Measurements from ENCODE around the gene GH1.

Gene GH1

DNA sequence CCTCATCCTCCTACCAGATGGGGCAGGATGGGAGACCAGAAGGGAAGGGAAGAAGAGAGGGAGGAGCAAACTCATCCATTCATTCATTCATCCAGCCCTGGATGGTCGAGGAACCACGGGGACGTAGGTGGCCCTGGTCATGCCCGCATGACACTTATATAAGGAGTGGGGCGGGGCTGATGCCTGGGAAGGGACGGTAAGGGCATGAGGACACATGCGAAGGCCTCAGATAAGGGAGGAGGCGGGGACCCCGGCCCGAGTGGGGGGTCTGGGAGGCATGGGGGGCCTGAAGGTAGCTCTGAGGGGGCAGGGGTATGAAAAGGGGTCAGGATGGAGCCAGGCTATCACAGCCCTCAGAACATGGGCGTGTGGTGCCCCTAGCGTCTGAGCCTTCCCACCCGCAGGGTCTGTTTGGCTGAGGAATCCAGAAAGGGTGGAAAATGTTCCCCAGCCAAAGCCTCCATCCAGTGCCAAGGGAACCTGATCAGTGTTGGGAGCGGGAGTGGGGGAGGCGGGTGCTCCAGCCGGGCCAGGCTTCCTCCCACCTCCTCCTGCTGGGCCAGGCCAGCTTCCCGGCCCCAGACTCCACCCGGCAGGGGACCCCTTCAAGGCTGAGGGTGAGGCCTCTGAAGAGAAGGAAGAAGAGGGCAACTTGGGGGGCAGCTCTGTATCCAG lies 31.1 kb upstream of the GH1 start:
- no peak for DNase-seq (ENCODE audit: low read depth)
- TF ChIP-seq, protein P1, sequence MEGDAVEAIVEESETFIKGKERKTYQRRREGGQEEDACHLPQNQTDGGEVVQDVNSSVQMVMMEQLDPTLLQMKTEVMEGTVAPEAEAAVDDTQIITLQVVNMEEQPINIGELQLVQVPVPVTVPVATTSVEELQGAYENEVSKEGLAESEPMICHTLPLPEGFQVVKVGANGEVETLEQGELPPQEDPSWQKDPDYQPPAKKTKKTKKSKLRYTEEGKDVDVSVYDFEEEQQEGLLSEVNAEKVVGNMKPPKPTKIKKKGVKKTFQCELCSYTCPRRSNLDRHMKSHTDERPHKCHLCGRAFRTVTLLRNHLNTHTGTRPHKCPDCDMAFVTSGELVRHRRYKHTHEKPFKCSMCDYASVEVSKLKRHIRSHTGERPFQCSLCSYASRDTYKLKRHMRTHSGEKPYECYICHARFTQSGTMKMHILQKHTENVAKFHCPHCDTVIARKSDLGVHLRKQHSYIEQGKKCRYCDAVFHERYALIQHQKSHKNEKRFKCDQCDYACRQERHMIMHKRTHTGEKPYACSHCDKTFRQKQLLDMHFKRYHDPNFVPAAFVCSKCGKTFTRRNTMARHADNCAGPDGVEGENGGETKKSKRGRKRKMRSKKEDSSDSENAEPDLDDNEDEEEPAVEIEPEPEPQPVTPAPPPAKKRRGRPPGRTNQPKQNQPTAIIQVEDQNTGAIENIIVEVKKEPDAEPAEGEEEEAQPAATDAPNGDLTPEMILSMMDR (conservative IDR thresholded peaks at IDR 0.05; ENCODE audit: low read depth, low read length) = no peak
- no peak overlapping the region for H3K4me3 ChIP-seq (ENCODE audit: low read depth, low read length)

DNA sequence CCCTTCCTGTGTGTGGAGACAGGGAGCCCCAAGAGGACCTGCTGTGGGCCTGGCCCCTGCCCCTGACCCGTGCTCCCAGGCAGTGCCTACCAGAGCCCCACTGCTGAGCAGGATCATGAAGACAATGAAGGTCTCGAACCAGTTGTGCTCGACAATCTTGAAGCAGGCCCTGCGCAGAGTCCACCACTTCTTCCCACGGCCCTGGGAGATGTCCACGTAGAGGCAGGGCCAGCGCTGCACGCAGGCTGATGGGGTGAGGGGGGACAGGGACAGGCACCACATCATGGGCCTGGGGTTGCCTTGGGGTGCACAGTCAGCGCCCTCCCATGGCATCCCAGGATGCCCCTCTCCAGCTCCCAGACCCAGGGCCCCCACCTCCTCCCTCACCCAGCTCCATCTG lies 29.9 kb upstream of the GH1 start:
- DNase-seq (ENCODE audit: low read depth) = no peak
- TF ChIP-seq, protein P1 (conservative IDR thresholded peaks at IDR 0.05; ENCODE audit: low read depth, low read length) = no peak
- H3K4me3 ChIP-seq (ENCODE audit: low read depth, low read length) = no peak overlapping the region

DNA sequence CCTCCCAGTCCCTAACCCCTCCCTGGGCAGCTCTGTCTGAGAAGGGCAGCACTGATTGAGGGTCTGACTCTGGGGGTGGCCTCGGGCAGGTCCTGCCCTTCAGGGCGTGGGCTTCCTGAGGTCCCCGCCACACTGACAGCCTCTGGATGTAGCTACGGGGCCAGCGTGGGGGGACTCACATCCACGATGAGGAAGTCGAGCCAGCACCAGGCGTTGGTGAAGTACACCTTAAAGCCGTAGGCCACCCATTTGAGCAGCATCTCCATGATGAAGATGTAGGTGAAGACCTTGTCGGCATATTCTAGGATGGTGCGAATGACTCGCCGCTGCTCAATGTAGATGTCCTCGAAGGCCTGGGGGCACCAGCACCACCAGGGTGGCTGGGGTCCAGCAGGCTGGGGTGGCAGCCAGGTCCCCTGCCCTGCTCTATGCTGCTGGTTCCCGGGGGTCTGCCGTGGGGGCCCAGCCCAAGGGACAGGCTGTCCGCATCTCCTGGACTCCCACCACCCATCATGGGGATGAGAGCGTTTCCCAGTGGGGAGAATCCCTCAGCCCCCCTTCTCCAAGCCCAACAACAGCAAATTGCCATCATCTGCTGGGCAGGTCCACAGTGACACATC lies 29.2 kb upstream of the GH1 start:
- DNase-seq (ENCODE audit: low read depth) = no peak
- no peak overlapping the region for H3K4me3 ChIP-seq (ENCODE audit: low read depth, low read length)
- TF ChIP-seq, protein P1 (conservative IDR thresholded peaks at IDR 0.05; ENCODE audit: low read depth, low read length) = no peak

DNA sequence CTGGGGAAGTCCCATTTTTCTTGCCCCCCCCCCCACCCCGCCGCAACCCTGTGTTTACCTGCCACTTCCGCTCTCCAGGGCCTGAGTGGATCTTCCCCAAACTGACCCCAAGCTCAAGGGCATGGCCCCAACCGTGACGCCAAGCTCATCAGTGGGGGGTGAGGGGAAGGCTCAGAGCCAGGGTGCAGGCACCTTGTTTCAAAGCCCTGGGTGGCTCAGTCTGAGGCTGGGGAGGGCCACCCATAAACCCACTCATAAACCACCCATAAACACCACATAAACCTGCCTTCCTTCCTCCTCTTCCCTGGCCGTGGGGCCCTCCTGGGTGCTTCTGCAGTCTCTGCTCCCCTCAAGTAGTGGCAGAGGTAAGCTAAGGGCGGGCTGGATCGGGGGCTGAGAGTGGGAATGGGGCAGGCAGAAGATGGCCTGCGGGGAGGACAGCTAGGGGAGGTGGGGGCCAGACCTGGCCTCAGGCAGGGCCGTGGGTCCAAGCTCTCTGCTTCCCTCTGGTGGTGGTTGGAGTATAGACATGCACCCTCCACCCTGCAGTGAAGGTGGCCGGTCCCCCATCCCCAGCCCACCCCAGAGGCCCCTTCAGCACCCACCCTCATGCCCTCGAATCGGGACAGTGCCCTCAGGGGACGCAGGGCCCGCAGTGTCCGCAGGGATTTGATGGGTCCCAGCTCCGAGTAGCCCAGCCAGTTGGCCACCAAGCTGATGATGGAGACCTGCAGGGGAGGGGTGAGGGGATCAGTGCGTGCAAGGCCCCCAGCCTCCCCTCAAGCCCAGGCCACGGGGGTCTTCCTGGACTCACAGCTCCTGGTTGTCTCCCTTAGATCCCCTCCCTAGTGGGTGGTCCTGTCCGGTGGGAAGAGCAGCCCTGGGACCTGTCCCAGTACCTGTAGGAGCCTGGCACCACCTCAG lies 28.1 kb upstream of the GH1 start:
- no peak overlapping the region for H3K4me3 ChIP-seq (ENCODE audit: low read depth, low read length)
- TF ChIP-seq, protein P1 (conservative IDR thresholded peaks at IDR 0.05; ENCODE audit: low read depth, low read length) = peak; percentile 77
- peak; percentile 47 for DNase-seq (ENCODE audit: low read depth)

DNA sequence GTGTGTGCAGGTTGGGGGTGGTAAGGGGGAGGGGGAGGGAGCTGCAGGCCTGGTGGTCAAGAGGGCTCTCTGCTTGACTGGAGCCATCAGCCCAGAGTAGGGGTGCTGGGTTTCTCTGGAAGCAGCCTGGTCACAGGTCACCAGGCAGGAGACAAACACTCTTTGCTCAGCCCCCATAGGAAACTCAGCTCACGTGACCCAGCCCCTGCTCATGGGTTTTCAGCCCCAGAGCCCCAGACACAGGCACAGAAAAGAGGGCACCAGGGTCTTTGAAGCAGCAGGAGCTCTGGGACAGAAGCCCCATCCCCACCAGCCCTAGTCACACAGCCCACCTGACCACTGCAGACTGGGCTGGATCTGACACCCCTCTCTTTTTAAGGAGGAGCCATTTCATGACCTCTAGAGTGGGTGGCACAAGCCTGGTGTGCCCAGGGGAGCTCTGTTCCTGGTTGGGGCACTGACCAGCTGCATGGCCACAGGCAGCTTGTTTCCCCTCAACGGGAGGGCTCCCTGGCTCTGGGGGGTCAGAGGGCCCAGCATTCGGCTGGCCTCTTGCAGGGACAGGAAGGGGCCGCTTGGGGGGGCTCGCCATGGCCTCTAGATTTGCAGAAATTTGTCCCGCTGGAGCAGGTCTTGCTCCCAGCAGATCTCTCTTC lies 27.3 kb upstream of the GH1 start:
- H3K4me3 ChIP-seq (ENCODE audit: low read depth, low read length) = no peak overlapping the region
- TF ChIP-seq, protein P1 (conservative IDR thresholded peaks at IDR 0.05; ENCODE audit: low read depth, low read length) = no peak
- DNase-seq (ENCODE audit: low read depth) = no peak

DNA sequence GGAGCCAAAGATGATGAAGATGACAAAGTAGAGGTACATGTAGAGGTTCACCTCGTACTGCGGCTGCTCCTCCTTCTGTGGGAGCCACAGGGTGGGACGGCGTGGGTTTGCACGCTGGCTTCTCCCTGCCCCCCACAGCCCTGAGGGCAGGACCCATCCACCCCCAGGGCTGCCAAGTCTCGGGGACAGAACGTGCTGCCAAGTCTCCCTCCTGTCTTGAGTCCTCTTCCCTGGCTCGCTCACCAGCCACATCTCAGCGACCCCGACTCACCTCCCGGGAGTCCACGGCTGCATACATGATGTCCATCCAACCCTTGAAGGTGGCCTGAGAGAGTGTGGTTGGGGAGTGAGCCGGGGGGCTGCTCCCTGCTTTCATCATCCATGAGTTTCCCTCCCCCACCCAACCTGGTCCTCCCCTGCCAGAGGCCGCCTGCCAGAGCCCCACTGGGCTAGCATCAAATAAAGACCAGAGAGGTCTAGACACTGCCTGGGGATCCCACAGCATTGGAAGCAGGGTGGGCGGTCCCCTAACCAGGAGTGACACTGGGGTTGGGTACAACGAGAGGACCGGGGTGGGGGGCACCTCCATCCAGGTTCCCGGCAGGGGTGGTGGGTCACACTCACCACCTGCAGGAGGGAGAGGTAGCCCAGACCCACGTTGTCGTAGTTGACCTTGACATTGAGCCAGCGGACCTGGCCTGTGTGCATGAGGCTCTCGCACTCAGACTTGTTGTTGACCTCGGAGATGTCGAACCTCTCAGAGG lies 26.3 kb upstream of the GH1 start:
- no peak overlapping the region for H3K4me3 ChIP-seq (ENCODE audit: low read depth, low read length)
- no peak for DNase-seq (ENCODE audit: low read depth)
- TF ChIP-seq, protein P1 (conservative IDR thresholded peaks at IDR 0.05; ENCODE audit: low read depth, low read length) = no peak

Data from choroid plexus epithelial cell (primary cell).